ENCODE measurements around the gene PRG2. TPM values are rescaled to one million over a fixed set of nuclear protein-coding genes. Genes with fewer than 3 reads are reported as not detected.

The PRG2 gene
- total RNA-seq, 2 experiments from 2014 or later = 1.1 TPM; not detected in 1

DNA sequence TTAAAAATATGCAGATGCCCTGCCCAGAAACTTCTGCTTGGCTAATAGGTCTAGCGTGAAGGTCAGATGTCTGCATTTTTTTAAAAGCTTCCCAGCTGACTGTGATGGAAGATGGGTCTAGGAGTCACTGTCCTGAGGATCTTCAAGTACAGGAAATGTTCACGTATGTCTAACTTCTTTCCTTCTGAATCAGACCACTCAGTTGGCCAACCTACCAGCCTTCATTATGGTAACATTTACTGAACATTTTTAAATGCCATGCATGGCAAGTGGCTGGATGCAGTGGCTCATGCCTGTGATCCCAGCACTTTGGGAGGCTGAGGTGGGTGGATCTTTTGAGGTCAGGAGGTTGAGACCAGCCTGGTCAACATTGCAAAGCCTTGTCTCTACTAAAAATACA is 1.1 kb upstream of the PRG2 start:
- POLR2A ChIA-PET = no interaction called here
- H2AFZ ChIP-seq (ENCODE audit: low read length) = no peak overlapping the region

GRCh38 chr11:57391111-57391510 is 661 bp upstream of the PRG2 start:
- intact Hi-C loops (cut with micrococcal nuclease; ENCODE audit: unreplicated experiment) = no loop called here
- no peak overlapping the region for H3K4me3 ChIP-seq (ENCODE audit: low read depth, low read length, poor library complexity, severe bottlenecking)
- POLR2A ChIA-PET = no interaction called here
- CTCF ChIA-PET (ENCODE audit: unreplicated experiment) = no interaction called here
- TF ChIP-seq, protein P1, sequence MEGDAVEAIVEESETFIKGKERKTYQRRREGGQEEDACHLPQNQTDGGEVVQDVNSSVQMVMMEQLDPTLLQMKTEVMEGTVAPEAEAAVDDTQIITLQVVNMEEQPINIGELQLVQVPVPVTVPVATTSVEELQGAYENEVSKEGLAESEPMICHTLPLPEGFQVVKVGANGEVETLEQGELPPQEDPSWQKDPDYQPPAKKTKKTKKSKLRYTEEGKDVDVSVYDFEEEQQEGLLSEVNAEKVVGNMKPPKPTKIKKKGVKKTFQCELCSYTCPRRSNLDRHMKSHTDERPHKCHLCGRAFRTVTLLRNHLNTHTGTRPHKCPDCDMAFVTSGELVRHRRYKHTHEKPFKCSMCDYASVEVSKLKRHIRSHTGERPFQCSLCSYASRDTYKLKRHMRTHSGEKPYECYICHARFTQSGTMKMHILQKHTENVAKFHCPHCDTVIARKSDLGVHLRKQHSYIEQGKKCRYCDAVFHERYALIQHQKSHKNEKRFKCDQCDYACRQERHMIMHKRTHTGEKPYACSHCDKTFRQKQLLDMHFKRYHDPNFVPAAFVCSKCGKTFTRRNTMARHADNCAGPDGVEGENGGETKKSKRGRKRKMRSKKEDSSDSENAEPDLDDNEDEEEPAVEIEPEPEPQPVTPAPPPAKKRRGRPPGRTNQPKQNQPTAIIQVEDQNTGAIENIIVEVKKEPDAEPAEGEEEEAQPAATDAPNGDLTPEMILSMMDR (conservative IDR thresholded peaks at IDR 0.05; ENCODE audit: low read length) = no peak
- no peak for TF ChIP-seq EZH2phosphoT487 (IDR thresholded peaks at IDR 0.05; ENCODE audit: borderline replicate concordance, low read depth, low read length)
- no peak overlapping the region for H3K27ac ChIP-seq (ENCODE audit: low read depth, low read length, poor library complexity, severe bottlenecking)
- no peaks in the 10 kb centered on the region for H3K79me2 ChIP-seq (ENCODE audit: insufficient read depth, low read depth, low read length)
- no peak overlapping the region for H2AFZ ChIP-seq (ENCODE audit: low read length)
- no peaks in the 10 kb centered on the region for H3K9me3 ChIP-seq (ENCODE audit: low read length)
- no TSS peak for BruUV-seq (replicated peaks)
- DNase-seq (ENCODE audit: low spot score) = no peak
- H4K20me1 ChIP-seq (ENCODE audit: insufficient read depth, low read length) = no peaks in the 10 kb centered on the region
- no peaks in the 10 kb centered on the region for H3K36me3 ChIP-seq (ENCODE audit: insufficient read depth, low read length)
- H3K4me1 ChIP-seq (ENCODE audit: insufficient read depth, low read length, poor library complexity, severe bottlenecking) = no peaks in the 10 kb centered on the region
- H3K9me2 ChIP-seq (ENCODE audit: insufficient read depth, low read length) = no peaks in the 10 kb centered on the region
- no peak overlapping the region for H3K4me2 ChIP-seq (ENCODE audit: low read length)

More for the DNA sequence above, 1.1 kb upstream of the PRG2 start:
- Histone ChIP-seq H3K4me2 (ENCODE audit: low read length) (no peak overlapping the region), H3K4me1 (ENCODE audit: insufficient read depth, low read length, poor library complexity, severe bottlenecking) (no peaks in the 10 kb centered on the region), H3K27ac (ENCODE audit: low read depth, low read length, poor library complexity, severe bottlenecking) (no peak overlapping the region), H3K9me3 (ENCODE audit: low read length) (no peaks in the 10 kb centered on the region), H4K20me1 (ENCODE audit: insufficient read depth, low read length) (no peaks in the 10 kb centered on the region), H3K4me3 (ENCODE audit: low read depth, low read length, poor library complexity, severe bottlenecking) (no peak overlapping the region), H3K9me2 (ENCODE audit: insufficient read depth, low read length) (no peaks in the 10 kb centered on the region), H3K36me3 (ENCODE audit: insufficient read depth, low read length) (no peaks in the 10 kb centered on the region), H3K79me2 (ENCODE audit: insufficient read depth, low read depth, low read length) (no peaks in the 10 kb centered on the region)
- intact Hi-C loops (cut with micrococcal nuclease; ENCODE audit: unreplicated experiment) = no loop called here
- no peak for DNase-seq (ENCODE audit: low spot score)
- CTCF ChIA-PET (ENCODE audit: unreplicated experiment) = no interaction called here
- BruUV-seq (replicated peaks) = no TSS peak
- TF ChIP-seq, protein P1 (conservative IDR thresholded peaks at IDR 0.05; ENCODE audit: low read length) = no peak
- TF ChIP-seq EZH2phosphoT487 (IDR thresholded peaks at IDR 0.05; ENCODE audit: borderline replicate concordance, low read depth, low read length) = no peak

GRCh38 chr11:57387289-57388030 is 3.0 kb downstream of the PRG2 start:
- Histone ChIP-seq H3K4me1 (ENCODE audit: insufficient read depth, low read length, poor library complexity, severe bottlenecking) (no peaks in the 10 kb centered on the region), H3K36me3 (ENCODE audit: insufficient read depth, low read length) (no peaks in the 10 kb centered on the region), H3K9me3 (ENCODE audit: low read length) (no peaks in the 10 kb centered on the region), H3K4me2 (ENCODE audit: low read length) (no peak overlapping the region), H3K27ac (ENCODE audit: low read depth, low read length, poor library complexity, severe bottlenecking) (no peak overlapping the region), H4K20me1 (ENCODE audit: insufficient read depth, low read length) (no peaks in the 10 kb centered on the region), H3K4me3 (ENCODE audit: low read depth, low read length, poor library complexity, severe bottlenecking) (no peak overlapping the region), H2AFZ (ENCODE audit: low read length) (no peak overlapping the region), H3K79me2 (ENCODE audit: insufficient read depth, low read depth, low read length) (no peaks in the 10 kb centered on the region), H3K9me2 (ENCODE audit: insufficient read depth, low read length) (no peaks in the 10 kb centered on the region)
- no peak for DNase-seq (ENCODE audit: low spot score)
- BruUV-seq (replicated peaks) = no TSS peak
- CTCF ChIA-PET (ENCODE audit: unreplicated experiment) = no interaction called here
- no peak for TF ChIP-seq EZH2phosphoT487 (IDR thresholded peaks at IDR 0.05; ENCODE audit: borderline replicate concordance, low read depth, low read length)
- TF ChIP-seq, protein P1 (conservative IDR thresholded peaks at IDR 0.05; ENCODE audit: low read length) = no peak
- POLR2A ChIA-PET = no interaction called here
- intact Hi-C loops (cut with micrococcal nuclease; ENCODE audit: unreplicated experiment) = no loop called here
